Naive B cell (primary cell): ENCODE results near the gene AP1G2. TPM values are rescaled to one million over a fixed set of nuclear protein-coding genes. Genes with fewer than 3 reads are reported as not detected.

Experiments used
- ATAC-seq, 2 donors: fragments of 150-1000 bp; cut with Tn5 transposase; 2 replicates each; pipeline ENCODE4 v1.10.0; 2021; ENCODE audit warnings: low read depth in 2 of 2, mild to moderate bottlenecking in 2 of 2, moderate library complexity in 2 of 2
- DNase-seq: peaks from one replicate; pipeline ENCODE4 v3.0.0; 2022
- H3K27ac Mint-ChIP-seq, 6 donors: one replicate each; pipeline ENCODE4 v1.8.0; 2020 to 2022; ENCODE audit warnings: mild to moderate bottlenecking in 6 of 6, mixed read lengths in 6 of 6, moderate library complexity in 5 of 6, inconsistent platforms in 2 of 6
- H3K27me3 Mint-ChIP-seq, 3 donors: one replicate each; pipeline ENCODE4 v1.8.0; 2021 to 2022; ENCODE audit warnings: mixed read lengths in 3 of 3, mild to moderate bottlenecking in 1 of 3
- H3K36me3 Mint-ChIP-seq, 2 donors: one replicate each; pipeline ENCODE4 v1.8.0; 2020 to 2022; ENCODE audit warnings: mixed read lengths in 2 of 2, inconsistent platforms in 1 of 2, mild to moderate bottlenecking in 1 of 2
- H3K4me1 Mint-ChIP-seq, 3 donors: one replicate each; pipeline ENCODE4 v1.8.0; 2020 to 2022; ENCODE audit warnings: mixed read lengths in 3 of 3, inconsistent platforms in 1 of 3, mild to moderate bottlenecking in 1 of 3, moderate library complexity in 1 of 3
- H3K4me3 Mint-ChIP-seq, 8 donors: one replicate each; pipeline ENCODE4 v1.8.0; 2020 to 2022; ENCODE audit warnings: mild to moderate bottlenecking in 8 of 8, mixed read lengths in 8 of 8, moderate library complexity in 8 of 8, inconsistent platforms in 2 of 8
- H3K9me3 Mint-ChIP-seq, 7 donors: one replicate each; pipeline ENCODE4 v1.8.0; 2020 to 2022; ENCODE audit warnings: mixed read lengths in 7 of 7, mild to moderate bottlenecking in 5 of 7, inconsistent platforms in 2 of 7, moderate library complexity in 1 of 7
- polyA plus RNA-seq, 6 donors: library from polyadenylated mRNA; unstranded; fragments of 300-500 nt; fragmentation: Illumina TruSeq; gene quantifications; one replicate each; pipeline ENCODE4 v1.2.3, GENCODE V29; 2021; ENCODE audit warnings: low read depth in 6 of 6

The AP1G2 gene
- polyA plus RNA-seq, 6 donors from 2014 or later = 58.3 to 116 (median 80.4) TPM

DNA sequence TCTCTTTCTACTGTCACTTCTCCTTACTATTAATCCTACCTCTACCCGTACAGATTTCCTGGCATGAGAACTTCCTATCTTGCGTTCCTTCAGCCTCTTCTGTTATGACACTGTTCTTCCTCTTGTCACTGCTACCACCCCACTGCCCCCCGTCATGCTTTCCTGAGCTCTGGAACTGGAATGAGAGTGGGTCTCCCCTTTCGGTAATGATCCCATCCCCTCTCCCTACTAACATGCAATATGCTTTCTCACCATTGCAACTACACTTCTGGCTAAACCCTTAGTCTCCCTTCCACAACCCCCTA, 4.9 kb upstream of the AP1G2 start:
- DNase-seq = no peak
- peak overlapping the region in 2 of 8 donors; percentile 18 to 45 for H3K4me3 Mint-ChIP-seq
- H3K27me3 Mint-ChIP-seq = peaks cover 45 to 59% (median 58%) of the 10 kb centered on the region in 3 donors
- no peak for ATAC-seq
- H3K36me3 Mint-ChIP-seq = peaks cover 0 to 18% of the 10 kb centered on the region in 2 donors
- H3K9me3 Mint-ChIP-seq = peaks cover 0 to 3% (median 0%) of the 10 kb centered on the region in 7 donors
- H3K27ac Mint-ChIP-seq = peak overlapping the region in 3 of 6 donors; percentile 41 to 86 (median 74)
- H3K4me1 Mint-ChIP-seq = peaks cover 27 to 30% (median 29%) of the 10 kb centered on the region in 3 donors

DNA sequence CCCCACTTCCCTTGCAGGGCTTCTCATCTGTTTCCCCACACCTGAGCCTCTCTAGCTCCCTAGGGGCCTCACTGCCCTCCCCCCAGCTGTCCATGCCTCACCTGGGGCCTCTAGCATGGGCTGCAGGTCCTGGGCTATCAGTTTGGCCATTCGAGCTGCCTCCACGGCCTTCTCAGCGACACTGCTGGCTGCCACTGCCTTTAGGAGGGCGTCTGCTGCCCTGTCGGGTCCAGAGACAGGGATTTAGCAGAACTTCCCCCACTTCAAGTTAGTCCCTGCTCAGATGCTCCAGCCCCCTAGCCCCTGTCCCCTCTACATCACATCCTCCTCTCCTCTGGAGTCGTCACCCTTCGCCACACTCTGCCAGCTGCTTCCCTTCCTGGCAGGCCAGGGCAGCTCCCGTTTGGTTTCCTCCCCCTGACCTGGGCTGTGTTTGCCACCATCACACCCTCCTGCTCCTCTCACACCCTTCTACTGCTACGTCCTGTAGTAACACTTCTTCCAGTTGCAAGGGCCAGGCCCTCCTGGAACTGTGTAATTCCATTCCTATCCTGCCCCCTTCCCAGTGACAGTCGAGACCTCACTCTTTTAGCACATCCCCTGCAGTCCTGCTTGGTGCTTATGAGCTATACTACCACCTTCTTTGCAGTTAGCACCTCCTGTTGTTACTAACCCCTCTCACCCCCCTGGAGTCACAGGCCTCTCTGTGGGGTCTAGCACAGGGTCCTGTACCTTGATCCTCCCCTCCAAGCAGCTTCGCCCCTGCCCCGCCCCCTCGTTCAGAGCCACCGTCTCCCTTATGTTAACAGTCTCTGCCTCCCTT, 4.3 kb upstream of the AP1G2 start:
- peaks cover 44 to 54% (median 53%) of the 10 kb centered on the region in 3 donors for H3K27me3 Mint-ChIP-seq
- peaks cover 24 to 34% (median 30%) of the 10 kb centered on the region in 3 donors for H3K4me1 Mint-ChIP-seq
- H3K27ac Mint-ChIP-seq = no peak overlapping the region
- H3K4me3 Mint-ChIP-seq = peak overlapping the region in 3 of 8 donors; percentile 18 to 45 (median 29)
- ATAC-seq = no peak
- DNase-seq = no peak
- H3K36me3 Mint-ChIP-seq = peaks cover 0 to 17% of the 10 kb centered on the region in 2 donors
- peaks cover 0 to 3% (median 0%) of the 10 kb centered on the region in 7 donors for H3K9me3 Mint-ChIP-seq

DNA sequence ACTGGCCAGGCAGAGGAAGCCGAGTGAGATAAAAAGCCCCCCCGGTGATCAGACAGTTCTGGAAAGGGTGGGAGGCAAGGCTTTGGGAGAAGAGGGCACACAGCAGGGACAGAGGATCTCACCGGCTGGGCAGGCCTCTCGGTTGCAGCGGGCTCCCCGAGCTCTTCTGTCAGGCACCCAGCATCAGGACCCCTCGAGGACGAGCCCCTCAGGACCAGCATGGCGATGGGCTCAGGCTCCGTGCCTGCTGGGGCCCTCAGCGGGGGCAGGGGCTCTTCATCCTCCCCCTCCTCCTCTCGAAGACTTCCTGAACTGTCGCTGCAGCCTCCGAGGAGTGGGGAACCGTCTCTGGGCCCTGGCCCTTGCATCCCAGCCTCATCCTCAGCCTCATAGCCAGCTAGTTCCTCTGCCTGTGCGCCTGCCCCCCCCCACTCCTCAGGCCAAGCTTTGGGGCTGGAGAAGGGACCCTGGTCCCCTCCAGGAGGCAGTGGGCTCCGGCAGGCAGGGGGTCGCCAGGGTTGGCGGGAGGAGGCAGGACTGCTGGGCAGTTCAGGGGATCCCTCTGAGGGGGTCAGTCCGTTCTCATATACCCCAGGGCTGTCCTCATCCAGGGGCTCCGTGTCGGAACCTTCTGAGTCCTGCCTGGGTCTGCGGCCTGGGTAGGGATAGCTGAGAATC, 3.4 kb upstream of the AP1G2 start:
- H3K36me3 Mint-ChIP-seq = peaks cover 0 to 10% of the 10 kb centered on the region in 2 donors
- peaks cover 0 to 3% (median 0%) of the 10 kb centered on the region in 7 donors for H3K9me3 Mint-ChIP-seq
- H3K27me3 Mint-ChIP-seq = peaks cover 37 to 44% (median 44%) of the 10 kb centered on the region in 3 donors
- H3K27ac Mint-ChIP-seq = no peak overlapping the region
- DNase-seq = no peak
- ATAC-seq = no peak
- no peak overlapping the region for H3K4me3 Mint-ChIP-seq
- H3K4me1 Mint-ChIP-seq = peaks cover 23 to 36% (median 29%) of the 10 kb centered on the region in 3 donors

DNA sequence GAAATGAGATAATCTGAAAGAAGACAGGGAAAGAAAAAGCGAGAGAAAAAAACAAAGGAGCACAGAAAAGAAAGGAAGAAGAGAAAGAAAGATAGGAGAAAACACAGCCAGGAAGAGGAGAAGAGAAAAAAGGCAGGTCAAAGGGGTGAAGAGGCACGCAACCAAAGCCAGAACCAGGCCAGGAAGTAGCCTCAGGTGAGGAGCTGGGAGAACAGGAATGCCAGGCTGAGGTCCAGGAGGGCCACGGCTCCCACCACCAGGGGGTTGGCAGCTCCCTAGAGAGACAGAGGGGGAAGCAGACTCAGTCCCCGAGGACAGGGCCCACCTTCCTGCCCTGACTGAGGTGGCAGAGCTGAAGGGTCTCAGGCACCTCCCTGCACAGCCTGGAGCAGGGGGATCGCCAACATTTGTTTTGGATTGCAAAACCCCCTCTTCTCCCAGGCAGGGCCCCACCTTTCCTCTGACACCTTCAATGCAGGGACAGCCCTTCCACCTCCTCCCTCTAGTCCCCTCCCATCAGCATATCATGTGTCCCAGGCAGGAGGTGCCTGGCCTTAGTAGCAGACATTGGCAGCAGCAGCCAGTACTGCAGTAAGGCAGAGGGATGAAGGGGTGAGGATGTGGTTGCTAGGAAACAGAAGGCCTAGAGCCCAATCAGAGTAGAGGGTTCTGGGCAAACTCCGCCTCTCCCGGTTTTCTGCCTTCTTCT, 2.0 kb upstream of the AP1G2 start:
- no peak for DNase-seq

DNA sequence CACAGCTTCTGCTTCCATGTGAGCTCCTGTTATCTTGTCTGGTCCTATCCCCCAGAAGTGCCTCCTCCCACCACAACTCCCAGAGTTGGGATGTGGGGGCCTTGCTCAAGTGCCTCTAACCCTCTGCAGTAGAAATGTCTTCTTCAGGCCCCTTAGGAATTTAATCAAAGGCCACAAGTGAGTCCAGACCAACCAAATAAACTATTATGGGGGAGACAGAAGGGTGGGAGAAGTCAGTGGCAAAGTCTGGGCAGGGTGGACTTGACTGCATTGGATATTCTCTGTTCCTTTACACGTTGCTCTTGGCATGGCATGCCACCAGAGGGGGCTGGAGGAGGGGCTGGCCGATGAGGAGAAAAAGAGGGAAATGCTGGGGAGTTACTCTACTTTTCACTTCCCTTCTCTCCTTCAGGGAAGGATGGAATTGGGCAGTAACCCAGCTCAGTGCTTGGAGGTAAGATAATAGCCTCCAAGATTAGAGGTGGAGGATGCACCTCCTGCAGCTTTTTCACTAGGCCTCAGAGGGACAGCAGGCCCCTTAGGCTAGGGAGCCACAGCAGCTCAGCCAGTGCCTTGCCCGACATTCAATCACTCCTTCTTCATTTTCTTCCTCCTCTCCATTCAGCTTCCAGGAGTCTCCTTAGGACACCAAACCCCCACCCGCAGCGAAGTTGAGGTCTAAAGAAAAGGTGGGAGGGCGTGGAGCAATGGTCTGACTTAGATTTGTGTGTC, 1.2 kb upstream of the AP1G2 start:
- no peaks in the 10 kb centered on the region for H3K9me3 Mint-ChIP-seq
- peaks cover 39 to 50% (median 41%) of the 10 kb centered on the region in 3 donors for H3K4me1 Mint-ChIP-seq
- peak overlapping the region in 4 of 6 donors; percentile 62 to 90 (median 84) for H3K27ac Mint-ChIP-seq
- ATAC-seq (no peak), DNase-seq (no peak)
- H3K4me3 Mint-ChIP-seq = peak overlapping the region; percentile 56 to 100 (median 99)
- H3K36me3 Mint-ChIP-seq = peaks cover 0 to 22% of the 10 kb centered on the region in 2 donors
- H3K27me3 Mint-ChIP-seq = peaks cover 24 to 26% (median 26%) of the 10 kb centered on the region in 3 donors

More for the DNA sequence above, 2.0 kb upstream of the AP1G2 start:
- Mint-ChIP-seq H3K4me1 (peaks cover 33 to 46% (median 33%) of the 10 kb centered on the region in 3 donors), H3K27ac (peak overlapping the region in 1 of 6 donors; percentile 79), H3K9me3 (no peaks in the 10 kb centered on the region), H3K36me3 (peaks cover 0 to 14% of the 10 kb centered on the region in 2 donors), H3K27me3 (peaks cover 27 to 34% (median 33%) of the 10 kb centered on the region in 3 donors), H3K4me3 (peak overlapping the region in 3 of 8 donors; percentile 31 to 100 (median 100))
- ATAC-seq = no peak

DNA sequence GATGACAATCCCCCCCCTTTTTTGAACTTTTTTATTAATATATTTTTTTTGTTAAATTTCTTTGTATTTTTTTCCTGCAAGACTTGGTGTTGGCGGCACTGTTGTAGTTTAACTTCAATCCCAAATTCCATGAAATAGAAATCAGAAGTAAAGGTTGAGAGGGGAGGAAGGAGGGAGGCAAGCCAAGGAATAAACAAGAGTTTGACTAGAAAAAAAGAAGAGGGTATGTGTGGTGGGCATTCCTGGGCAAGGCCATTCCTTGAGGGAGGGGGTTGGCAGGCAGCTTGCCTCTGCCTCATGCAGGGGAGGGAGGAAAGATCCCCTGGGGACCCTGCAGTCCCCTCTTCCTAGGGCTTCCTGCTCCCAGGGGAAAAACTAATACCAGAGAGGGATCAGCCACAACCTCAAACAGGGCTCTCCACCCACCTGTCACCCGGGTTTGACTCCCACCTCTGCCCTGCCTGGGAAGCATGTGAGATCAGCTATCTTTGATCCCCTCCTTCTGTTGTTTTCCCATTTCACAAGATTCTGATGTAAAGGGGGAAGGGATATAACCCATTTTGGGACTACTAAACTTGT, 519 bp upstream of the AP1G2 start:
- no peak for ATAC-seq
- H3K4me1 Mint-ChIP-seq = peaks cover 42 to 50% (median 46%) of the 10 kb centered on the region in 3 donors

DNA sequence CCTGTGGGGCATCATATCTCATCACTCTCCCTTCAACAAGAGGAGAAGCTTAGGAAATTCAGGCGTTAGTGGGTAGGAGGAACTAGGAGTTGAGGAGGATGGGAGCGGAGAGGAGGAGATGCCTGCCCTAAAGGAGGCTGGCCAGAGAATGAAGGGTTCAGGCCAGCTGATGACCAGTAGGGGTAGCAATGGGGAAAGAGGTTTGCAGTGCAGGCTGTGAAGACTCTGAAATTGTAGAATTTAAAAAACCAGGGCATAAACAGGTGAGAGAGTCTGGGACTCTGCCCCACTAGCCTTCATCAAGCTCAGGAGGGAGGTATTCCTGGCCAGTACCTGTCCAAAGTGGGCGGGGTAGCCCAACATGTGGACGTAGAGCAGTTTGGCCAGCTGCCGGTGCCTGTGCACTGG, 809 bp downstream of the AP1G2 start:
- H3K4me1 Mint-ChIP-seq = peaks cover 41 to 52% (median 52%) of the 10 kb centered on the region in 3 donors
- ATAC-seq = no peak

More for the DNA sequence above, 519 bp upstream of the AP1G2 start:
- H3K9me3 Mint-ChIP-seq = no peaks in the 10 kb centered on the region
- H3K27ac Mint-ChIP-seq = peak overlapping the region; percentile 90 to 99 (median 98)
- H3K27me3 Mint-ChIP-seq = peaks cover 19 to 20% (median 19%) of the 10 kb centered on the region in 3 donors
- no peak for DNase-seq
- H3K4me3 Mint-ChIP-seq = peak overlapping the region; percentile 94 to 100 (median 100)
- H3K36me3 Mint-ChIP-seq = peaks cover under 1 to 24% of the 10 kb centered on the region in 2 donors

DNA sequence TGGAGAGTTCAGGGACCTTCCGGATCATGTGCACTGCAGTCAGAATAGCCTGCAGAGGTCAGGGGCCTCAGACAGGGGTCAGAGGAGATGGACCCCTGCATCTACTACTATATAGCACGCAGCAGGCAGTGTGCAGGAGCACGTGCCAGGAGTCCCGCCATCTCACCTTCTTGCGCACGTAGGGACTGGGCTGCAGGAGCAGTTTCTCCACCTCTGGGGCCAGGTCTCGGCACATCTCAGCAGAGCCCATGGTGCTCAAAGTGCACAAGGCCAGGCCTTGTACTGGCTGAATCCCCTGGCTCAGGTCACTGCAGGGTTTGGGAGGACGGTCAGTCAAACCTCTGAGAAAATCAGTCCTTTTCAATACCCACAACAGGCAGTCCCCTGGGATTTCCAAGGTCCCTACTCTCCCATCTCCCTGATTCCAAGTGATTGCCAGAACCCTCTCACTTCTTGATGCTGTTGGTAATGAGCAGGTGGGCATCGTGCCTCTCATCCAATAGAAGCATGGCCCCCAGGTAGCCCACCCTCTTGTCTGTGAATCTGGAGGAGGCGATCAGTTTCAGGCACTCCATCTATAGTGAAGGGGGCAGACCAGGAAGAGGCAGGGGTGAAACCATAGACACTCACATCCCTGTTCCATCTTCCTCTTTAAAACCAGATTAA, 1.3 kb downstream of the AP1G2 start:
- H3K9me3 Mint-ChIP-seq = no peaks in the 10 kb centered on the region
- H3K27ac Mint-ChIP-seq = peak overlapping the region in 5 of 6 donors; percentile 33 to 97 (median 89)
- peaks cover 45 to 57% (median 56%) of the 10 kb centered on the region in 3 donors for H3K4me1 Mint-ChIP-seq
- DNase-seq (no peak), ATAC-seq (no peak)
- peak overlapping the region; percentile 94 to 100 (median 100) for H3K4me3 Mint-ChIP-seq
- peaks cover under 1 to 4% (median 1%) of the 10 kb centered on the region in 3 donors for H3K27me3 Mint-ChIP-seq
- H3K36me3 Mint-ChIP-seq = peaks cover 5 to 21% of the 10 kb centered on the region in 2 donors

More for the DNA sequence above, 809 bp downstream of the AP1G2 start:
- peak overlapping the region; percentile 58 to 98 (median 90) for H3K27ac Mint-ChIP-seq
- no peaks in the 10 kb centered on the region for H3K9me3 Mint-ChIP-seq
- DNase-seq = no peak
- peaks cover 5 to 19% of the 10 kb centered on the region in 2 donors for H3K36me3 Mint-ChIP-seq
- peaks cover 5 to 6% (median 6%) of the 10 kb centered on the region in 3 donors for H3K27me3 Mint-ChIP-seq
- peak overlapping the region; percentile 94 to 100 (median 100) for H3K4me3 Mint-ChIP-seq

DNA sequence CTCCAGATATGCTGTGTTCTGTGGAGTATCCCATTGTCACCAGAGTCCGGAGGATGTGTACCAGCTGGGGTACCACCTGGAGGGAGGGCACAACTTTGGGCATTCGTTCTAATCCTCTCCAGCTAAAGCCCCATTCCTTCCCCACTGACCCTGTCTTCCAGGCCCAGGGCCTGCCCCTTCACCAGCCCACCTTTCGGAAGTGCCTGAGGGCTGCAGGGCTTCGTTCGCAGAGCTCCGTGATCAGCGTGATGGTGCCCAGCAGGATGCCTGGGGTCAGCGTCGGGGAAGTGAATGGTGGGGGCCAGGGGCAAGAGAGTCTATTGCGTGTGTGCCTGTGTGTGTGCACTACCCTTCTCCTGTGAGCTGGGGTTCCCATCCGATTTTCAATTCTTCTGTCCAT, 2.0 kb downstream of the AP1G2 start:
- Mint-ChIP-seq H3K4me1 (peaks cover 49 to 62% (median 58%) of the 10 kb centered on the region in 3 donors), H3K27ac (peak overlapping the region in 2 of 6 donors; percentile 33 to 61), H3K9me3 (no peaks in the 10 kb centered on the region), H3K27me3 (peaks cover 0 to 4% (median 0%) of the 10 kb centered on the region in 3 donors), H3K36me3 (peaks cover 5 to 22% of the 10 kb centered on the region in 2 donors), H3K4me3 (peak overlapping the region in 7 of 8 donors; percentile 4 to 100 (median 40))
- ATAC-seq = no peak
- DNase-seq = no peak

DNA sequence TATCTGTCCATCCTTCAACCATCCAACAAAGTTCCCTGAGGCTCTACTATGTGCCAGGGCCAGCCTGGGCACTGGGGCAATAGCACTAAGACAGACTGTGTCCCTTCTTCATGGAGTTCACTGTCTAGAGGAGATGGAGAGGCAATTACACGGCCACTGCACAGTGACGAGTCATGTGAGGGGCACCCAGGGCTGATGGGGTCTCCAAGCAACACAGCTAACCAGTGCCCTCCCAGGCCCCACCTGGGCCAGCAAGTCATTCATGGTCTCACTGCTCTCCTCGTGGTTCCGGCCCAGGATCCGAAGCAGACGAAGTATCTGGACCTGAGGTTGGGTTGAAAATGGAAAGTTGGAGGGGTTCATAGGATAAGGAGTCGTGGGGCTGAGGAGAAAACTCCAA, 2.7 kb downstream of the AP1G2 start:
- H3K4me1 Mint-ChIP-seq = peaks cover 53 to 68% (median 62%) of the 10 kb centered on the region in 3 donors
- peak overlapping the region in 6 of 8 donors; percentile 18 to 100 (median 60) for H3K4me3 Mint-ChIP-seq
- peaks cover 10 to 29% of the 10 kb centered on the region in 2 donors for H3K36me3 Mint-ChIP-seq
- peak overlapping the region in 2 of 6 donors; percentile 56 to 63 for H3K27ac Mint-ChIP-seq
- no peak for ATAC-seq
- no peak for DNase-seq
- H3K9me3 Mint-ChIP-seq = no peaks in the 10 kb centered on the region
- peaks cover 0 to 4% (median 0%) of the 10 kb centered on the region in 3 donors for H3K27me3 Mint-ChIP-seq

DNA sequence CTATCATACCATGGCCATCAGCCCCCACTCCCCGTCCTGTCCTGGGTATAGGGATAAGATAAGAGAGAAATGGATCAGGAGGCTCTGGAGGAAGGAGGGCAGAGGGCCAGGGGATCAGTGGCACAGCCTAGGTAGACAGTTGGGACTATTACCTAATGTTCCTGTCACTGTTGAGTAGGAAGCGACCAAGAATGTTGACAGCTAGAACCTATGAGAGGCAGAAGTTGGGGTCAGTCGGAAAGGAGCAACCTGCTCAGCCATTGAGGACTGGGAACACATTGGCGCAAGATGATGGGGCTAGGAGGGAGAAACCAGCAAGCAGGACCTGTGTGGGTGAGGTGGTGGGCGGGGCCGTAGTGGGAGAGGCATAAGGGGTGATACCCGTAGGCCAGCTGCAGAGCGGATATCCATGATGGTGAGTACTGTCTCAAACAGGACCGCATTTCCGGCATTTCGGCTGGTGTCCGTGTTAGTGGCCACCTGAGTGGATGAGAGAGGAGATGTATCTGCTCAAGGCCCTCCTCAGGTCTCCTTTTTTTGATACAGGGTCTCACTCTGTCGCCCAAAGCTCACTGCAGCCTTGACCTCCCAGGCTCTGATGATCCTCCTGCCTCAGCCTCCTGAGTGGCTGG, 3.3 kb downstream of the AP1G2 start:
- Mint-ChIP-seq H3K36me3 (peaks cover 10 to 29% of the 10 kb centered on the region in 2 donors), H3K4me1 (peaks cover 57 to 72% (median 61%) of the 10 kb centered on the region in 3 donors), H3K9me3 (no peaks in the 10 kb centered on the region), H3K27ac (peak overlapping the region in 2 of 6 donors; percentile 91 to 94), H3K4me3 (peak overlapping the region in 4 of 8 donors; percentile 7 to 100 (median 64)), H3K27me3 (peaks cover 0 to 2% (median 0%) of the 10 kb centered on the region in 3 donors)
- ATAC-seq = no peak
- no peak for DNase-seq
